Measurements from ENCODE around the gene KRCC1.

- TF ChIP-seq CTCF (IDR thresholded peaks at IDR 0.05) (no peak), POLR2A (IDR thresholded peaks at IDR 0.05) (no peak)
Observed at GRCh38 chr2:88002359-88002707, 53.2 kb downstream of the KRCC1 start.
